MM.1S (cell line): ENCODE measurements around the gene THADA.
"Not testable (repeated sequence)": the region's sequence is repeated elsewhere in the genome, so short reads cannot be mapped to it uniquely, and the experiment has no call there.

Source experiments
- DNase-seq: peaks from one replicate; pipeline ENCODE4 v3.0.0-alpha.2; 2015
- H2AFZ ChIP-seq: fragments of 300-600 bp; sonication (generic); 2 replicates; pipeline ENCODE4 v1.6.0; 2016; ENCODE audit warnings: antibody characterized with exemption, low read length
- H3F3A ChIP-seq: fragments of 300-600 bp; sonication (generic); 2 replicates; pipeline ENCODE4 v1.6.1; 2016; ENCODE audit warnings: mild to moderate bottlenecking, antibody characterized with exemption, low read length, moderate library complexity, mixed read lengths; ENCODE audit not compliant: insufficient read depth
- H3K27ac ChIP-seq: fragments of 300-600 bp; sonication (generic); 2 replicates; pipeline ENCODE4 v1.5.1; 2016; ENCODE audit warnings: mild to moderate bottlenecking, low read length
- H3K27me3 ChIP-seq: fragments of 300-600 bp; sonication (generic); replicated peaks from 2 replicates; pipeline ENCODE4 v1.6.0; 2016; ENCODE audit warnings: low read length; ENCODE audit not compliant: insufficient read depth
- H3K36me3 ChIP-seq: fragments of 300-600 bp; sonication (generic); replicated peaks from 2 replicates; pipeline ENCODE4 v1.6.1; 2016; ENCODE audit warnings: mild to moderate bottlenecking, low read length, mixed read lengths; ENCODE audit not compliant: insufficient read depth
- H3K4me1 ChIP-seq: fragments of 300-600 bp; sonication (generic); 2 replicates; pipeline ENCODE4 v1.6.1; 2016; ENCODE audit warnings: low read length, mixed read lengths
- H3K4me2 ChIP-seq: fragments of 300-600 bp; sonication (generic); 2 replicates; pipeline ENCODE4 v1.6.0; 2016; ENCODE audit warnings: low read depth, low read length
- H3K4me3 ChIP-seq: fragments of 300-600 bp; sonication (generic); 2 replicates; pipeline ENCODE4 v1.5.1; 2016; ENCODE audit warnings: low read length, mixed read lengths
- H3K79me2 ChIP-seq: fragments of 300-600 bp; sonication (generic); 2 replicates; pipeline ENCODE4 v1.6.1; 2016; ENCODE audit warnings: mixed run types, low read length, mixed read lengths
- H3K9ac ChIP-seq: fragments of 300-600 bp; sonication (generic); 2 replicates; pipeline ENCODE4 v1.6.1; 2016; ENCODE audit warnings: low read length, mixed read lengths
- H3K9me2 ChIP-seq: fragments of 300-600 bp; sonication (generic); replicated peaks from 2 replicates; pipeline ENCODE4 v1.6.1; 2016; ENCODE audit warnings: mild to moderate bottlenecking, low read length, mixed read lengths; ENCODE audit not compliant: insufficient read depth
- H3K9me3 ChIP-seq: fragments of 300-600 bp; sonication (generic); replicated peaks from 2 replicates; pipeline ENCODE4 v1.6.1; 2016; ENCODE audit warnings: mild to moderate bottlenecking, low read length, mixed read lengths; ENCODE audit not compliant: insufficient read depth
- H4K20me1 ChIP-seq: fragments of 300-600 bp; sonication (generic); 2 replicates; pipeline ENCODE4 v1.6.1; 2016; ENCODE audit warnings: mild to moderate bottlenecking, low read length, moderate library complexity, mixed read lengths; ENCODE audit not compliant: insufficient read depth
- CTCF ChIP-seq: fragments of 300-600 bp; sonication (generic); IDR thresholded peaks from 2 replicates; pipeline ENCODE4 v1.5.1; 2016; ENCODE audit warnings: antibody characterized with exemption, low read length, mixed read lengths
- EZH2 ChIP-seq: fragments of 300-600 bp; sonication (generic); optimal IDR thresholded peaks from 2 replicates; pipeline ENCODE3; 2017; ENCODE audit warnings: low read depth, mild to moderate bottlenecking, antibody characterized with exemption, low read length, mixed read lengths
- EZH2phosphoT487 ChIP-seq: fragments of 300-600 bp; sonication (generic); IDR thresholded peaks from 2 replicates; pipeline ENCODE4 v1.6.1; 2018; ENCODE audit warnings: antibody characterized with exemption, low read length

THADA gene

GRCh38 chr2:43387092-43388062 lies 208.5 kb downstream of the THADA start:
- H3K36me3 ChIP-seq, result no peaks in the 10 kb centered on the region
- H3K9me3 ChIP-seq, result no peaks in the 10 kb centered on the region
- no peak for TF ChIP-seq CTCF
- TF ChIP-seq EZH2, result no peak
- no peak for TF ChIP-seq EZH2phosphoT487
- no peaks in the 10 kb centered on the region for H3K9me2 ChIP-seq
- peak overlapping the region; percentile 32 for H3K4me3 ChIP-seq
- peak overlapping the region; percentile 23; the same call in 1 of the 2 replicates for H2AFZ ChIP-seq
- peak overlapping the region; percentile 75 for H3K27ac ChIP-seq
- peaks cover 10% of the 10 kb centered on the region; the same call in 1 of the 2 replicates for H3F3A ChIP-seq
- peak; percentile 73 for DNase-seq
- H3K79me2 ChIP-seq, result no peaks in the 10 kb centered on the region
- peak overlapping the region; percentile 79 for H3K4me2 ChIP-seq
- H3K9ac ChIP-seq, result peak overlapping the region; percentile 45; the same call in 1 of the 2 replicates
- no peaks in the 10 kb centered on the region for H4K20me1 ChIP-seq
- peaks cover 18% of the 10 kb centered on the region for H3K4me1 ChIP-seq
- no peaks in the 10 kb centered on the region for H3K27me3 ChIP-seq

GRCh38 chr2:43386679-43387078 lies 209.2 kb downstream of the THADA start:
- not testable (repeated sequence) for DNase-seq, H3K9me2 ChIP-seq, H4K20me1 ChIP-seq, H3K9me3 ChIP-seq, H3K27me3 ChIP-seq, H3K79me2 ChIP-seq, H3K36me3 ChIP-seq
- Histone ChIP-seq H3K27ac (peak overlapping the region; percentile 75), H3K4me2 (peak overlapping the region; percentile 79), H3K4me3 (peak overlapping the region; percentile 32), H3F3A (peaks cover 10% of the 10 kb centered on the region; the same call in 1 of the 2 replicates), H2AFZ (0 out of 2 replicates have a peak overlapping the region, but pooled peaks have one; percentile 23), H3K4me1 (peaks cover 15% of the 10 kb centered on the region), H3K9ac (peak overlapping the region; percentile 45; the same call in 1 of the 2 replicates)

GRCh38 chr2:43384143-43384542 lies 211.7 kb downstream of the THADA start:
- H3K79me2 ChIP-seq, result no peaks in the 10 kb centered on the region
- H3K9me3 ChIP-seq, result no peaks in the 10 kb centered on the region
- no peak for DNase-seq

More at GRCh38 chr2:43384143-43384542, 211.7 kb downstream of the THADA start:
- no peak for TF ChIP-seq EZH2phosphoT487
- no peak for TF ChIP-seq CTCF
- no peak for TF ChIP-seq EZH2
- Histone ChIP-seq H2AFZ (no peak overlapping the region), H3K4me2 (no peak overlapping the region), H3K4me3 (no peak overlapping the region), H3K9ac (no peak overlapping the region), H3K9me2 (no peaks in the 10 kb centered on the region), H3K27me3 (no peaks in the 10 kb centered on the region), H3K27ac (no peak overlapping the region), H4K20me1 (no peaks in the 10 kb centered on the region), H3K36me3 (no peaks in the 10 kb centered on the region), H3K4me1 (peaks cover 9% of the 10 kb centered on the region), H3F3A (peaks cover 10% of the 10 kb centered on the region; the same call in 1 of the 2 replicates)
